H54 (cell line): ENCODE measurements around the gene LYL1.

ENCODE experiments used
- DNase-seq: peaks from one replicate; pipeline ENCODE4 v3.0.0; 2011; ENCODE audit warnings: low spot score, mixed read lengths; ENCODE audit not compliant: insufficient read length
- FAIRE-seq: peaks from 3 replicates; lab custom pipeline; 2011; peaks lifted over from hg19 to GRCh38; lab: Jason Lieb, UNC
- POLR2A ChIP-seq: IDR thresholded peaks from 2 replicates; pipeline ENCODE4 v1.6.1; 2011; ENCODE audit warnings: low read depth, mild to moderate bottlenecking, low read length

Gene LYL1

GRCh38 chr19:13135068-13136062 lies 32.7 kb upstream of the LYL1 start:
- no peak for FAIRE-seq
- TF ChIP-seq POLR2A: no peak
- no peak for DNase-seq

GRCh38 chr19:13134626-13135025 lies 32.0 kb upstream of the LYL1 start:
- DNase-seq: no peak
- no peak for FAIRE-seq
- no peak for TF ChIP-seq POLR2A

- FAIRE-seq: no peak
- no peak for TF ChIP-seq POLR2A
- no peak for DNase-seq
Observed at GRCh38 chr19:13133241-13133870, 30.7 kb upstream of the LYL1 start.

GRCh38 chr19:13132471-13133180 lies 30.0 kb upstream of the LYL1 start:
- no peak for TF ChIP-seq POLR2A
- no peak for DNase-seq
- FAIRE-seq: no peak

GRCh38 chr19:13130886-13131490 lies 28.3 kb upstream of the LYL1 start:
- DNase-seq (no peak), FAIRE-seq (no peak)
- TF ChIP-seq POLR2A: no peak

GRCh38 chr19:13129384-13129783 lies 26.7 kb upstream of the LYL1 start:
- no peak for FAIRE-seq
- no peak for DNase-seq
- no peak for TF ChIP-seq POLR2A

GRCh38 chr19:13128583-13128982 lies 25.9 kb upstream of the LYL1 start:
- TF ChIP-seq POLR2A: no peak
- DNase-seq (no peak), FAIRE-seq (no peak)

GRCh38 chr19:13127811-13128575 lies 25.3 kb upstream of the LYL1 start:
- no peak for TF ChIP-seq POLR2A
- FAIRE-seq (no peak), DNase-seq (no peak)

GRCh38 chr19:13127051-13127450 lies 24.4 kb upstream of the LYL1 start:
- no peak for FAIRE-seq
- no peak for TF ChIP-seq POLR2A

GRCh38 chr19:13122980-13123957 lies 20.6 kb upstream of the LYL1 start:
- no peak for TF ChIP-seq POLR2A
- FAIRE-seq (no peak), DNase-seq (no peak)

More at GRCh38 chr19:13127051-13127450, 24.4 kb upstream of the LYL1 start:
- DNase-seq: no peak

- TF ChIP-seq POLR2A: no peak
- DNase-seq: no peak
- FAIRE-seq: no peak
Observed at GRCh38 chr19:13122275-13122878, 19.7 kb upstream of the LYL1 start.
